Stimulated activated CD4-positive, alpha-beta T cell treated with anti-CD3 and anti-CD28 coated beads, Interleukin-1b, Interleukin-23, amount 100 ng/mL, for 48 hours (primary cell): ENCODE data around the gene LRFN3.
"Not testable (repeated sequence)": the region's sequence is repeated elsewhere in the genome, so short reads cannot be mapped to it uniquely, and the experiment has no call there.

Experiments used
- DNase-seq: peaks from one replicate; pipeline ENCODE4 v3.0.0-alpha.2; 2020

LRFN3 gene

DNA sequence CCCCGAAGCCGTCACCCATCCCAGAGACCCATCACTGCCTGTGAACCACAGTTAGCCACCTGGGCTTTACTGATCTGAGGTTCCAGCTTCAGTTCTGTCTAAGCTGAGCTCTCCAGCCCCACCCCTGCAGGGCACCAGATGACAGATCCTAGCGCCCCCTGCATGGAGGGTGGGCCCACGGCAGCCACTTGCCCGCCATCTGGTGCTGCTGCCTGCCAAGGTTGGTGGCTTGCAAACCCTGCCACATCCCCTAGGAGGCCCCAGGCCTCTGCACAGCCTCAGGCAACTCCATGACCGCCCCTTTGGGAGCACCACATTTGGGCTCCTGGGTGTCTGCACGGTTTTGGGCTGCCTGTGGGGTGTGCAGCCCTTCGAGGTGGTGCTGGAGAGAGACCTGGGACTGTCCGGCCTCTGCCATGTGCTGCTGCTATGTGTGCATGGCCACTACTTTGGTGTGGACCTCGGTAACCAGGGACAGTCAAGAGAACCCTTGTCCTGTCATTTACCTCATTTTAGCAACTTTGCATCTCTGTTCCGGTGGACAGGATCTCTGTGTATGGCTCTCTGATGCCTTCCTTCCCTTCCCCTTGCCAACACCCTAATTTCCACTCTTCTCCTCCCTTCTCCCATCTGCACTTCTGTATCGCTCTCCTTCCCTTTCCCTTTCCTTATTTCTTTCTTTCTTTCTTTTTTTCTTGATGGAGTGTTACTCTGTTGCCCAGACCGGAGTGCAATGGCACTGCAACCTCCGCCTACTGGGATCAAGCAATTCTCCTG lies 41.5 kb downstream of the LRFN3 start:
- peak; percentile 45 for DNase-seq

DNA sequence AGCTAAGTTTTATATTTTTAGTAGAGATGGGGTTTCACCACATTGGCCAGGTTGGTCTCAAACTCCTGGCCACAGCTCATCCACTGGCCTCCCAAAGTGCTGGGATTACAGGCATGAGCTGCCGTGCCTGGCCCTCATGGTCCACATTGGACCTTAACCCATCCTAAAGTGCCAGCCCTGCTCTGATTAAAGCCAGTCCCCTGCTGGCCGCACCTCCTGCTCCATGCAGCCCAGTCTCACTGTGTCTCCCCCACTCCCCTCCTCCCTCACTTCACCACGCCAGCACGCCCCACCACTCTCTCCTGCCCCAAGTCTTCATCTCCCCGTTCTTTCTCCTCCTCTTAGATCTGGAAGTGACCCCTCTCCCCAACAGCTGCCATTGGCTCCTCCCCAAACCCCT lies 42.1 kb downstream of the LRFN3 start:
- no peak for DNase-seq

DNA sequence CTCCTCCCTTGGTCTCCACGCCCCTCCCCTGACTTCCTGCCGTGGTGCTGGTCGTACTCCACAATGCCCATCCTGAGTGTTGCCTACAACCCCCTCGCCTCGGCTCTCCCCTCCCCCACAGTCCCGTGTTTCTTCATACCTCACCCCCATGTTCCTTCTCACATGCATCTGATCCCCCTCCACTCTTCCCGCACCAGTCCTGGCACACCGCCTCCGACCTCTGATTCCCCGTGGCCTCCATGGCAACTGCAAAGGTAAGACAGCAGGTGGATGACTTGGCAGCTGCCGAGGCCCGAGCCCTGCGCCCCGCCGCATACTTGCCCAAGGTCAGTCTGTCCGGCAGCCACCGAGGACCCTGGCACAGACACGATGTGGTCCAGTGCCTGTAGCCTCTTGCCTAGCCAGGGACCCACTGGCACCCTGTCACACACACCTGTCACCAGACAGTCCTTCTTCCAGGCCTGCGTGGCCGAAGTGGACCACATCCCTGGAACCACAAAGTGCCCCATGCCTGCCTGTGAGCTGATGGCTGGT lies 42.7 kb downstream of the LRFN3 start:
- no peak for DNase-seq

DNA sequence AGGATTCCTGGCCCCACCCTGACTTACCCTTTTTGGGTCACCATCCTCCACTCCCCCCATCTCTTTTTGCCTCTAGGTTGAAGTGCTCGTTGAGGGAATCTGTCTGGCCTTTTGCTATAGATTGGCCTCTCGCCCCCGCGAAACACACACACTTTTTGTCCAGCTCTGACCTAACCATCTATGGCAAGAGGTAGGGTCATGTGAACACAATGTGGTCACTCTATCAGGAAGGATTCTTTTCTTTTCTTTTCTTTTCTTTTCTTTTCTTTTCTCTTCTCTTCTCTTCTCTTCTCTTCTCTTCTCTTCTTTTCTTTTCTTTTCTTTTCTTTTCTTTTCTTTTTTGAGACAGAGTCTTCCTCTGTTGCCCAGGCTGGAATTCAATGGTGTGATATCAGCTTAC lies 44.8 kb downstream of the LRFN3 start:
- not testable (repeated sequence) for DNase-seq

DNA sequence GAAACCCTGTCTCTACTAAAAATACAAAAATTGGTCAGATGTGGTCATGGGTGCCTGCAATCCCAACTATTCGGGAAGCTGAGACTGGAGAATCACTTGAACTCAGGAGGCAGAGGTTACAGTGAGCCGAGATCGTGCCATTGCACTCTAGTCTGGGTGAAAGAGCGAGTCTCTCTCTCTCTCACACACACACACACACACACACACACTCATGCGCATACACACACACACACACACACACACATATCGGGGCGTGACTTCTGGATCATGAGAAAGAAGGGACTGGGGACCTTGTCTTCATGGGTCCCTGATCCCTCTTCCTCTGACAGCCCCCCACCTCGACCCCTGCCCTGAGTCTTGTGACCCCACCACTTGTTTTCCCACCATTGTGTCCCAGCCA lies 47.0 kb downstream of the LRFN3 start:
- no peak for DNase-seq

DNA sequence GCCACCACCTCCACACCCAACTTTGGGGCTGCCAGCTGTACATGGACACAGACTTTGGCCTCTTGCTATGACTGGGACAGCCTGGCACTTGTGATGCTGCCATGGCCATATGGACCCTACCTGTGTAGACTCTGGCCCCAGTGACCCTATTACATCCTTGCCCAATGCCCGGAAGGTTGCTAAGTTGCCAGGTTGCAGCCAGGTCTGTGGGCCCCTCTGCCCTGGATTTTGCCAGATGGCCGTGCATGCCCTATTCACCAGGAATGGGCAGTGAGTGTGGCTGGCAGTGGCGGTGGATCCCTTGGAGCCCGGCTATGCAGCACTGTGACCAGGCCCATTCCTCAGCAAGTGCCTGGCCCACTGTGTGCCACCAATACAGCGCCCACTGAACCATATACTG lies 49.9 kb downstream of the LRFN3 start:
- DNase-seq, result no peak

DNA sequence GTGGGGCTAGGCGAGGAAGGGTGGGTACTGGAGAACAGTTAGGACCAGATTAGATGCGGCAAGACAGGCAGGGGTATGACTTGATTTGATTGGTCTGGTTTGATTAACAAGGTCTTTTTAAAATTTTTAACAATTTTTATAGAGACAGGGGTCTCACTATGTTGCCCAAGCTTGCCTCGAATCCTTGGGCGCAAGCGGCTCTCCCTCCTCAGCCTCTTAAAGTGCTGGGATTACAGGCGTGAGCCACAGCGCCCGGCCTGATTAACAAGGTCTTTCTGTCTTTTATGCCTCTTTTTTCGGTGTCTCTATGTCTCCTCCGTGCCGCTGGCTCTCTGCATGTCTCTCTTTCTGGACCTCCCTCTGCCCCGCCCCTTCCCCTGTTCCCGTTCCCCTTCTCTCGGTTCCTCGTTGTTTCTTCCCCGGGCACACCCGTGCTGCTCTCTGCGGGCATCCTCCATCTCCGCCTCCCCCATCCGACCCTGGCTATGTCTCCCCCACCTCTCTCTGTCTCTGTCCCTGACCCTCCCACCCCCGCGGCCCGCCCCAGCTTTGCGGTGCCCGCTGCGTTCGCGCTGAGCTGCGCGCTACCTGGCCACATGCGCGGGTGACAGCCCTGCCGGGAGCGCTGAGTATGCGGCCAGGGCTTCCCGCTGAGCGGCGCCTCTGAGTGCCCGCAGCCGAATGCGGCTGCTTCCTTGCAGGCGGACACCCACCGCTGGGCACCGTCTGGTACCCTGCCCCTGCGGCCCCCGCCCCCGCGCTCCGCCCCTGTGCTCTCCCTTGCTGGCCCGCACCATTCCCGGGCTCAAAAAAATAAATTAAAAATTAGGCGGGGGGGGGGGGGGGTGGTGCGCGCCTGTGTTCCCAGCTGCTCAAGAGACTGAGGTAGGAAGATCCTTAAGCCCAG lies 50.7 kb downstream of the LRFN3 start:
- no peak for DNase-seq

DNA sequence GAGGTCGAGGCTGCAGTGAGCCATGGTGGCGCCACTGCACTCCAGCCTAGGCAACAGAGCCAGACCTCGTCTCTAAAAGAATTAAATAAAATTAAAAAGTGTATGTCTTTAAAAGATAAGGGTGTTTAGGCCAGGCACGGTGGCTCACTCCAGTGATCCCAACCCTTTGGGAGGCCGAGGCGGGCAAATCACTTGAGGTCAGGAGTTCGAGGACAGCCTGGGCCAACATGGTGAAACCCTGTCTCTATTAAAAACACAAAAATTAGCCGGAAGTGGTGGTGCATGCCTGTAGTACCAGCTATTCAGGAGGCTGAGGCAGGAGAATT lies 51.4 kb downstream of the LRFN3 start:
- no peak for DNase-seq

DNA sequence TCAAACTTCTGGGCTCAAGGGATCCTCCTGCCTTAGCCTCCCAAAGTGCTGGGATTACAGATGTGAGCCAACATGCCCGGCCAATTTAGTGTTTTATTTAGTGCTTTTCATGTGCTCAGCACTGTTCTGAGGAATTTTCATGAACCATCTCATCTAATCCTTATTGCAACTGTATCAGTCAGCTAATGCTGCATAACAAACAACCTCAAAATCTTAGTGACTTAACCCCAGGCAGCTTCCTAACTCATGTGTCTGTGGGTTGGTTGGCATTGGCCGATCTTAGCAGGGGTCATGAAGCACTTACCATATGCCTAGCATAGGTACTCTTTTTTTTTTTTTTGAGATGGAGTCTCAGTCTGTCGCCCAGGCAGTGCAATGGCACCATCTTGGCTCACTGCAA lies 52.6 kb downstream of the LRFN3 start:
- no peak for DNase-seq

DNA sequence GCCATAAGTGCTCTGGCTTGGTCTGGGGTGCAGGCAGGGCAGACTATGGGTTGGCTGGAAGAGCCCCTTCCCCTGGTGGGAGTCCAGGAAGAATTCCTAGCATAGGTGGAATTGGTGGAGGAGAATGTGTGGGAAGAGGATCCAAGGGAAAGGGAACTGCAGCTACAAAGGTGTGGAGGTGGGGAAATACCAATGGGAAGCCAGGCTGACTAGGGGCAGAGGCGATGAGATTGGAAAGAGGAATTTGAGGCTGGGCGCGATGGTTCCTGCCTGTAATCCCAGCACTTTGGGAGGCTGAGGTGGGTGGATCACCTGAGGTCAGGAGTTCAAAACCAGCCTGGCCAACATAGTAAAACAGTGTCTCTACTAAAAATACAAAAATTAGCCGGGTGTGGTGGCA lies 54.0 kb downstream of the LRFN3 start:
- no peak for DNase-seq

DNA sequence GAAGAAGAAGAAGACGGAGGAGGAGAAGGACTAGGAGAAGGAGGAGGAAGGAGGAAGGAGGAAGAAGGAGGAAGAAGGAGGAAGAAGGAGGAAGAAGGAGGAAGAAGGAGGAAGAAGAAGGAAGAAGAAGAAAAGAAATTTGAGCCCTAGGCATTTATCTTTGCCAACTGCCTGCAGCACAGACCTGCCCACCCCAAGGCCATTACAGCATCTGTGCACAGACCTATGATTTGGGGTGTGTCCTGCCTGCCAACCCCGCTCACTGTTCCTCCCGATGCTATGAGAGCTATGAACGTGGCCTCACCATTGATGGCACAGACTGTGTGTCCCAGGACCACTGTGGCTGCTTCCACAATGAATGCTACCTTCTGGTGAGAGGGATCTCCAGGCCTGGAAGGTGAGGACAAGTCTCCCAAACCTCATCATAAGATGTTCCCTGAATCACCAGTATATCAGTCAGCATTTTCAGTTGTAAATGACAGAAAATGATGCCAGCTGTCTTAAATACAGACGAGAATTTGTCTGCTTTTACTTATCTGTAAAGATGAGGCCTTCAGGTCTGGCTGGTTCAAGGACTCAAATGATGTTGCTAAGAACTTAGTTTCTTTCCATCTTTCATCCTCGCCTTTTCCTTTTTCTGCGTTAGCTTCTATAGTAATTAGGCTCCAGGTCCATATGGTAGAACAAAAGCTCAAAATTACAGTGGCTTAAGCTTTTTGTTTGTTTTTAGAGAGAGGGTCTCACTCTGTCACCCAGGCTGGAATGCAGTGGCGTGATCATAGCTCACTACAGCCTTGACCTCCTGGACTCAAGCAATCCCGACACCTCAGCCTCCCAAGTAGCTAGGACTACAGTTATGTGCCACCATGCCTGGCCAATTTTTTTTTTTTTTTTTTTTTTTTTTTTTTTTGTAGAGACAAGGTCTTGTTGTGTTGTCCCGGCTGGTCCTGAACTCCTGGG lies 54.9 kb downstream of the LRFN3 start:
- no peak for DNase-seq

DNA sequence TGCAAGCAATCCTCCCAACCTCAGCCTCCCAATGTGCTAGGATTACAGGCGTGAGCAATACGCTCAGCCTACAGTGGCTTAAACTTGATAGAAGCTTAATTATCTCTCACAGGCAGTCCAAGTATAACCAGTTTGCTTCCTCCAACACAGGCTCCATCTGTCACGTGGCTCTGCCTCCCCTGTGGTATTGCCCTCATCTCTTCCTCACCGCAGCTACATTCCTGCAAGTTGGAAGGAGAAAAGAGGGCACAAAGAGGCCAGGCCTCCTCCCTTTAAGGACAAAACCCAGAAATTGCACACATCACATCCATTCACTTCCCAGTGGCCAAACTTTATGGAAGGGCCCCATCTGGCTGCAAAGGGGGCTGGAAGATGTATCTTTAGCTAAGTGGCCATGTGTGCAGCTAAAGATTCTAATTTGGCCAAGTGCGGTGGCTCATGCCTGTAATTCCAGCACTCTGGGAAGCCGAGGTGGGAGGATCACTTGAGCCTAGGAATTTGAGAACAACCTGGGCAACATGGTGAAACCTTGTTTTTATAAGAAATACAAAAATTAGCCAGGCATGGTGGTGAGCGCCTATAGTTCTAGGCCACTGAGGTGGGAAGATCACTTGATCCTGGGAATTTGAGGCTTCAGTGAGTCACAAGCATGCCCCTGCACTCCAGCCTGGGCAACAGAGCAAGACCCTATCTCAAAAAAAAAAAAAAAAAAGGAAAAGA lies 55.7 kb downstream of the LRFN3 start:
- no peak for DNase-seq

DNA sequence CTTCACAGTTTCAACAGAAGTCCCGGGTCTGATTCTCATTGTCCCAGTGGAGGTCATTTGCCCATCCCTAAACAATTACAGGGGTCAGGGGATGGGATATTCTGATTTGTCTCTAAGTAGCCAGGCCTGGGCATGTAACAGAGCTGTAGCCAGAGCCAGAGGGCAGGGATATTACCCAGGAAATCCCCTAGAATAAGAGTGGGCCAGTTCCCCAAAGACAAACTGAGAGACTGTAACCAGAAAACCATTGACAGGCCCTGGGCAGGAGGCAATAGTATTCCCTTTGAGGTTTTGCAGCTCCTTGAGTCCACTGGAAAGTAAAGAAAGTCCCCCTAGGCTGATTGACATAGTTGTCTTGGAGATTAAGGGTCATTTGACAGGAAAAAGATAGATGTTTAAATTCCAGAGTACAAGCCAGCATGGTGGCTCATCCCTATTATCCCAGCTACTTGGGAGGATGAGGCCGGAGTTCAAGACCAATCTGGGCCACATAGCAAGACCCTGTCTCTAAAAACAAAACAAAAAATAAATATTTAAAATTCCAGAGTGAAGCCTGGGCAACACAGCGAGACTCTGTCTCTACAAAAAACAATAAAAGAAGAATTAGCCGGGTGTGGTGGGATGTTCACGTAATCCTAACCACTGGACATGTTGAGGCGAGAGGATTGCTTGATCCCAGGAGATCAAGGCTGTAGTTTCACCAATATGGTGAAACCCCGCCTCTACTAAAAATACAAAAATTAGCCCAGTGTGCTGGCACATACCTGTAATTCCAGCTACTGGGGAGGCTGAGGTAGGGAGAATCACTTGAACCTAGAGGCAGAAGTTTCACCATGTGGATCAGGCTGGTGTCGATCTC lies 57.0 kb downstream of the LRFN3 start:
- no peak for DNase-seq

DNA sequence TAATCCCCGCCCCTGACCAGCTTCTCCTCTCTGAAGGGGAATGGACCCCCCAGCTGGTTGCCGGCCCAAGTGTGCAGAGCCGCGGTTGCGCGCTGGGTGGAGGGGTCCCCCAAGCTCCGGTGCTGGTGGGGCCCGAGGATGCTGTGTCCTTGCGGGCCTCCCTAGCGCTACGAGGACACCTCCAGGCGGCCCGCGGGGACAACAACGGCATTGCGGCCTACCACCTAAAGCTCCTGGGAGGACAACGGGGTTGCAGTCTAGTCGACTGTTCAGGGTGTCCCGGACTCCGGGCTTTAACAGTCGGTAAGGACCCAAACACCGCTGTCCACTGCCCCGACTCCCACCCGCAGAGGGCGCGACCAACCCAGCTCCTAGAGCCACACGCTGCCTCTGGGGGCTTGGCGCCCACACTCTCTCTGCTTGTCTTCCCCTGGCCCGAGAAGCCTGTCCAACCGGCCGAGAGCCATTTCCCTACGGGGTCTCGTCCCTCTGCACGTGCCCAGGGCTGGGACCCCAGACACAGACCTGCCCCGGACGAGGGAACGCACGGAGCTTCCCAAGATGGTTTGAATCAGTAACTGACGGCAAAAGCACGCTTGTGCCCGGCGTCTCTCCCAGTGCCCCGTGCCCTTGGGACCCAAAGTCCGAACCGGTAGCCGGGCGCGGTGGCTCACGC lies 57.9 kb downstream of the LRFN3 start:
- DNase-seq, result no peak
